GM23338 (cell line): ENCODE measurements around the gene ANTXR1.

Experiments
- CREB1 ChIP-seq: fragments of 250-450 bp; sonication (Bioruptor Pico); IDR thresholded peaks from 2 replicates; pipeline ENCODE4 v1.5.0; 2020; ENCODE audit warnings: low read depth, mild to moderate bottlenecking, moderate library complexity
- EZH2 ChIP-seq: fragments of 200-600 bp; sonication (generic); IDR thresholded peaks from one replicate; pipeline ENCODE4 v1.8.0; 2017; ENCODE audit warnings: antibody characterized with exemption, mild to moderate bottlenecking, low read depth; ENCODE audit not compliant: unreplicated experiment
- EZH2phosphoT487 ChIP-seq: fragments of 200-600 bp; sonication (generic); IDR thresholded peaks from one replicate; pipeline ENCODE4 v1.8.1; 2018; ENCODE audit warnings: antibody characterized with exemption; ENCODE audit not compliant: unreplicated experiment
- JUNB ChIP-seq: IDR thresholded peaks from one replicate; pipeline ENCODE4 v1.6.1; 2016; ENCODE audit warnings: antibody characterized with exemption; ENCODE audit not compliant: unreplicated experiment
- NANOG ChIP-seq: IDR thresholded peaks from 2 replicates; pipeline ENCODE4 v1.6.1; 2016; ENCODE audit warnings: antibody characterized with exemption, borderline replicate concordance
- POLR2AphosphoS5 ChIP-seq: IDR thresholded peaks from 2 replicates; pipeline ENCODE4 v1.6.1; 2016; ENCODE audit warnings: antibody characterized with exemption, low read depth
- ZNF114 ChIP-seq: fragments of 250-450 bp; sonication (Bioruptor Pico); IDR thresholded peaks from 2 replicates; pipeline ENCODE4 v1.5.0; 2020; ENCODE audit warnings: mild to moderate bottlenecking, moderate library complexity
- TF ChIP-seq, protein P1 (sequence below): IDR thresholded peaks from one replicate; pipeline ENCODE4 v1.6.1; 2018; ENCODE audit warnings: antibody characterized with exemption; ENCODE audit not compliant: unreplicated experiment
- TF ChIP-seq, protein P2 (sequence below), 2 experiments: fragments of 200-600 bp in 1 of 2; sonication (generic) in 1 of 2; conservative IDR thresholded peaks; 2 replicates each; pipeline versions ENCODE4 v1.5.1 to v1.6.1; 2016 to 2017; ENCODE audit warnings: antibody characterized with exemption in 2 of 2, low read depth in 2 of 2, mild to moderate bottlenecking in 2 of 2, moderate library complexity in 1 of 2

DNA sequence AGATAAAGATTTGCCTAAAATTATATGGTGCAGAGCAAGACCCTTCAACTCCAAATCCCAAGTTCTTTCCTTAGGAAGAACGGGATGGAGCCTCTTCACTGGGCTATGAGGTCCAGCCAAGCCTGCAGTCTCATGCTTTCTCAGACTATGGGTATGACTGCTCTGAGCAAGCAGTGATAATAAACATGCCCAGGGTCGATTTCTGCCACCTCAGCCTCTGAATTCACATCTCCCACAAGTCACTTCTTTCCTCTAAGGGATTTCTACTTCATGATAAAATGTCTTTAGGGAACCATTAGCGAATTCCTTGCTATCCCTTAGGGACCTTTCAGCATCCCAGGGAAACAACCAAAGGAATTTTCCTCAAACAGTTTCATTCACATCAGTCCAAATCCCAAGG is 279.3 kb downstream of the ANTXR1 start:
- TF ChIP-seq, protein P1, sequence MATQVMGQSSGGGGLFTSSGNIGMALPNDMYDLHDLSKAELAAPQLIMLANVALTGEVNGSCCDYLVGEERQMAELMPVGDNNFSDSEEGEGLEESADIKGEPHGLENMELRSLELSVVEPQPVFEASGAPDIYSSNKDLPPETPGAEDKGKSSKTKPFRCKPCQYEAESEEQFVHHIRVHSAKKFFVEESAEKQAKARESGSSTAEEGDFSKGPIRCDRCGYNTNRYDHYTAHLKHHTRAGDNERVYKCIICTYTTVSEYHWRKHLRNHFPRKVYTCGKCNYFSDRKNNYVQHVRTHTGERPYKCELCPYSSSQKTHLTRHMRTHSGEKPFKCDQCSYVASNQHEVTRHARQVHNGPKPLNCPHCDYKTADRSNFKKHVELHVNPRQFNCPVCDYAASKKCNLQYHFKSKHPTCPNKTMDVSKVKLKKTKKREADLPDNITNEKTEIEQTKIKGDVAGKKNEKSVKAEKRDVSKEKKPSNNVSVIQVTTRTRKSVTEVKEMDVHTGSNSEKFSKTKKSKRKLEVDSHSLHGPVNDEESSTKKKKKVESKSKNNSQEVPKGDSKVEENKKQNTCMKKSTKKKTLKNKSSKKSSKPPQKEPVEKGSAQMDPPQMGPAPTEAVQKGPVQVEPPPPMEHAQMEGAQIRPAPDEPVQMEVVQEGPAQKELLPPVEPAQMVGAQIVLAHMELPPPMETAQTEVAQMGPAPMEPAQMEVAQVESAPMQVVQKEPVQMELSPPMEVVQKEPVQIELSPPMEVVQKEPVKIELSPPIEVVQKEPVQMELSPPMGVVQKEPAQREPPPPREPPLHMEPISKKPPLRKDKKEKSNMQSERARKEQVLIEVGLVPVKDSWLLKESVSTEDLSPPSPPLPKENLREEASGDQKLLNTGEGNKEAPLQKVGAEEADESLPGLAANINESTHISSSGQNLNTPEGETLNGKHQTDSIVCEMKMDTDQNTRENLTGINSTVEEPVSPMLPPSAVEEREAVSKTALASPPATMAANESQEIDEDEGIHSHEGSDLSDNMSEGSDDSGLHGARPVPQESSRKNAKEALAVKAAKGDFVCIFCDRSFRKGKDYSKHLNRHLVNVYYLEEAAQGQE: no peak
- TF ChIP-seq, protein P2, sequence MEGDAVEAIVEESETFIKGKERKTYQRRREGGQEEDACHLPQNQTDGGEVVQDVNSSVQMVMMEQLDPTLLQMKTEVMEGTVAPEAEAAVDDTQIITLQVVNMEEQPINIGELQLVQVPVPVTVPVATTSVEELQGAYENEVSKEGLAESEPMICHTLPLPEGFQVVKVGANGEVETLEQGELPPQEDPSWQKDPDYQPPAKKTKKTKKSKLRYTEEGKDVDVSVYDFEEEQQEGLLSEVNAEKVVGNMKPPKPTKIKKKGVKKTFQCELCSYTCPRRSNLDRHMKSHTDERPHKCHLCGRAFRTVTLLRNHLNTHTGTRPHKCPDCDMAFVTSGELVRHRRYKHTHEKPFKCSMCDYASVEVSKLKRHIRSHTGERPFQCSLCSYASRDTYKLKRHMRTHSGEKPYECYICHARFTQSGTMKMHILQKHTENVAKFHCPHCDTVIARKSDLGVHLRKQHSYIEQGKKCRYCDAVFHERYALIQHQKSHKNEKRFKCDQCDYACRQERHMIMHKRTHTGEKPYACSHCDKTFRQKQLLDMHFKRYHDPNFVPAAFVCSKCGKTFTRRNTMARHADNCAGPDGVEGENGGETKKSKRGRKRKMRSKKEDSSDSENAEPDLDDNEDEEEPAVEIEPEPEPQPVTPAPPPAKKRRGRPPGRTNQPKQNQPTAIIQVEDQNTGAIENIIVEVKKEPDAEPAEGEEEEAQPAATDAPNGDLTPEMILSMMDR (conservative IDR thresholded peaks at IDR 0.05; ENCODE audit: low read depth in 2 of 2): no peak
- no peak for TF ChIP-seq EZH2
- TF ChIP-seq POLR2AphosphoS5: no peak
- TF ChIP-seq EZH2phosphoT487: no peak
- no peak for TF ChIP-seq NANOG
- no peak for TF ChIP-seq ZNF114
- no peak for TF ChIP-seq JUNB
- TF ChIP-seq CREB1 (CRISPR knock-in tag): no peak
